ENCODE results near the gene FIGNL1.
"Not testable (repeated sequence)": the region's sequence is repeated elsewhere in the genome, so short reads cannot be mapped to it uniquely, and the experiment has no call there.

The FIGNL1 gene

GRCh38 chr7:50470250-50471163 lies 20.4 kb upstream of the FIGNL1 start:
- DNase-seq (ENCODE audit: low spot score) = no peak

- DNase-seq (ENCODE audit: low spot score) = no peak
These were observed 19.0 kb upstream of the FIGNL1 start for GRCh38 chr7:50469181-50469580.

- peak; percentile 76 for DNase-seq (ENCODE audit: low spot score)
These were observed 17.9 kb upstream of the FIGNL1 start for GRCh38 chr7:50467817-50468610.

DNA sequence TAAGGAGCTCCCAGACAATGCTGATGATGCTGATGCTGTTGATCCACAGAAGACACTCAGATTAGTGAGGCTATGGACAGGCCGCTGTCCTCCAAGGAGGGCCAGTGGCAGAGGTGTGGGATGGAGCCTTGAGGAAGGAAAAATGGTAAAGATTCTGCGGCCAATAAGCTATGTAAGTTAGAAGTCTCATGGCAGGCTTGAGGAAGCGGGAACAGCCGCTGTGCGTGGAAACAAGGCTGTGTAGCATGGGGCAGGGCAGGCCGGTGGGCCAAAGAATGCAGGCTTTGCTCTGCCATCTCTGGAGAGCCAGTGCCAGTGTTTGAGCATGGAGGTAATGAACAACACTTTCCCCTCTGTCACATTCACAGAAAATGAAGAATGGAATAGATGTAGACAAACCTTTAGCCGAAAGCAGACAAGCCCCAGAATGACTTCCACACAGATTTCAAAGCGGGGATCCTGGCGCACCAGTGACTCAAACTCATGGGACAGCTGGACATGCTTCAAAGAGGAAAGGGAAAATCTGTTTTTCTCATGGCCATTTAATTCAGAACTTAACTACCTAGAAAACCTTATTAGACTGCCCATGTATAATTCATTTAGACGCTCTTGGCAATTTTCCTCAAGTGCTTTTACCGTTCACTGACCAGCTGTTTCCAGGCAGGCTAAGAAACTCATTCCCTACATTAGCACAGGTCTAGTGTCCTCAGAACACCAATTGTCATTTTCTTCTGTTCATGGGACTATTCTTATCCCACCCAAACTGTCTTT lies 16.9 kb upstream of the FIGNL1 start:
- no peak for DNase-seq (ENCODE audit: low spot score)

DNA sequence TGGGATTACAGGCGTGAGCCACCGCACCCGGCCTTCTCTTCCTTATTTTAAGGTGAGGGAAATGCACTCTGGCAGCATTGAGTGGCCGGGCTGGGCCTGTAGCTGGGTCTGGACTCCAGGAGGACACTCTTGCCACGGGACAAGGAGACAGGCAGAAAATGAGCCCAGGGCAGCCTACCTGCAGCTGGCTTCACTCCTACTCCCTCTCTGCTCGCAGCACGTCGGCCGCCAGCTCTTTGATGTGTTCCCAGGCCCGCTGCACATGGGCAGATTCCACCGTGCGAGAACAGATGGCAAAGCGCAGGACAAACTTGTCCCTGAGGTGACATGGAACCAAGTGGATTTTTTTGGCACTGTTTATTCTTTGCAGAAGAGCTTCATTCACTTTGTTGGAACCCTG lies 12.9 kb upstream of the FIGNL1 start:
- no peak for DNase-seq (ENCODE audit: low spot score)

DNA sequence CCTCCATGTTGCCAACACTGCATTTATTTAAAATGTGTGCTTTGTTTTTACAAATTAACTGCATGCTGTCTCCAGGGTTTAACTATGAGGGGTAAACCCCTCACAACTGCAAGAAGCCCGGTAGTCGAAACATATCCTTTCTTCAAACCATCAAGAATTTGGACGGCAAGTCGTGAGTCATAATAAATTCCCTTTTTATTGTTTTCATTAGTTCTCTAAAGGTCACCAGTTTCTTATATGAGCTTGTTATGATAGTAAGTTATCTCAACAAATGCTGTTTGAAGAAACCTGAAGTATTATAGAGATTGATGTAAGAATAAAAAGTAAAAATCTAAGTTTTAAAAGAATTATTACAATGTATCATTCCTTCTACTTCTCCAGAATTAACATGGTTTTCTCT lies 12.2 kb upstream of the FIGNL1 start:
- no peak for DNase-seq (ENCODE audit: low spot score)

- DNase-seq (ENCODE audit: low spot score) = no peak
These were observed 11.5 kb upstream of the FIGNL1 start for GRCh38 chr7:50461695-50462094.

DNA sequence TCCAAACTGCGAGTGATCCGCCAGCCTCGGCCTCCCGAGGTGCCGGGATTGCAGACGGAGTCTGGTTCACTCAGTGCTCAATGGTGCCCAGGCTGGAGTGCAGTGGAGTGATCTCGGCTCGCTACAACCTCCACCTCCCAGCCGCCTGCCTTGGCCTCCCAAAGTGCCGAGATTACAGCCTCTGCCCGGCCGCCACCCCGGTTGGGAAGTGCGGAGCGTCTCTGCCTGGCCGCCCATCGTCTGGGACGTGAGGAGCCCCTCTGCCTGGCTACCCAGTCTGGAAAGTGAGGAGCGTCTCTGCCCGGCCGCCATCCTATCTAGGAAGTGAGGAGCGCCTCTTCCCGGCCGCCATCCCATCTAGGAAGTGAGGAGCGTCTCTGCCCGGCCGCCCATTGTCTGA lies 9.0 kb upstream of the FIGNL1 start:
- not testable (repeated sequence) for DNase-seq (ENCODE audit: low spot score)

GRCh38 chr7:50458651-50459050 lies 8.5 kb upstream of the FIGNL1 start:
- not testable (repeated sequence) for DNase-seq (ENCODE audit: low spot score)

- DNase-seq (ENCODE audit: low spot score) = no peak
These were observed 6.4 kb upstream of the FIGNL1 start for GRCh38 chr7:50456371-50457123.

- no peak for DNase-seq (ENCODE audit: low spot score)
These were observed 5.5 kb upstream of the FIGNL1 start for GRCh38 chr7:50455658-50456057.

DNA sequence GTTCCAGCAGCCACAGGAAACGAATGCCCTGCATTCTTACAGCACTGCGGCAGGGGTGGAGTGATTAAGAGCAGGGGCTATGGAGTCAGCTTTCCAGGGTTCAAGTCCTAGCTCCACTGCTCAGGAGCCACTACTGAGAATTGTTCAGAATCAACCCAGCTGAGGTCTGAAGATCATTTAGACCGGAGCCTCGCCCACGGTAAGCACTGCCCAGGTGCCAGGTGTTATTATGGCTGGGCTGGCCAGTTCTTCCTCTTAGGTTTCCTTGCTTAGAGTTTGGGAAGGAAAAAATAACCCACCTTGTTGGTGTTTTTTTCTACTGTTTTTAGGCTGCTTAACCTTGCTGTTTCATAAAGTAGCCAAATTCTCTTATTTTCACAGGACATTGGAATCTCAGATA lies 4.8 kb upstream of the FIGNL1 start:
- DNase-seq (ENCODE audit: low spot score) = no peak

DNA sequence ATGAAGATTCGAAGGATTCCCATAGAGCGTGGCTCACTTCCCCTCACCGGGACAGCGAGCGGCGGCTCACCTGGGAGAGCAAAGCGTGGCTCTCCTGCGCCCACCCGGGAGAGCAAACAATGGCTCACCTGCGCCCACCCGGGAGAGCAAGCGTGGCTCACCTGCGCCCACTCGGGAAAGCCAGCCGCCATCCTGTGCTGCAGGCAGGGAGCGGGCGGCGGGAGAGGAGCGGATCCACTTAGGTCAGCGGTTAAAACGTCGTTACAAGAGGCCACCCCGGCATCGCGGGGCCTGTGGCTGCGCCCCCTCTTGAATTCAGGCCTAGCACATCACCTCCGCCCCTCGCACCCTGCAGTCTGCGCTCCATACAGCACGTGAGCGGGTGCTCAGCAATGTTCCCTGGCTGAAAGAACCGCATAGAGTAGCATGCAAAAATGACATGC lies 461 bp upstream of the FIGNL1 start:
- no peak for DNase-seq (ENCODE audit: low spot score)

DNA sequence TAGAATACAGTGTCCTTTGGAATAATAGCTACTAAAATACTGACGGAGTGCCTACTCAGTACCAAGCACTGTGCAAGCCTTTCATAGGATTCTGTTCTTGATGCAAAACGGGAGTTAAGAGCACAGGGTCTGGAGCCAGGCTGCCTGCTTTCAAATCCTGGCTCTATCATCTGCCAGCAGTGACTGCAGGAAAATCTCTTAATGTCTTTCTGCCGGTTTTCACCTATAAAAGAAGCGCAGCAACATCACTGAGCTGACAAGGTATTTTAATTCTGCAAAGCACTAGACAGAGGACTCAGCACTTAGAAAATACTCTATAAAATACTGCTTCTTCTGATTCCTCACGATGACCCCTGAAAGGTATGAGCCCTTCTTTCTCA lies 659 bp downstream of the FIGNL1 start:
- no peak for DNase-seq (ENCODE audit: low spot score)

DNA sequence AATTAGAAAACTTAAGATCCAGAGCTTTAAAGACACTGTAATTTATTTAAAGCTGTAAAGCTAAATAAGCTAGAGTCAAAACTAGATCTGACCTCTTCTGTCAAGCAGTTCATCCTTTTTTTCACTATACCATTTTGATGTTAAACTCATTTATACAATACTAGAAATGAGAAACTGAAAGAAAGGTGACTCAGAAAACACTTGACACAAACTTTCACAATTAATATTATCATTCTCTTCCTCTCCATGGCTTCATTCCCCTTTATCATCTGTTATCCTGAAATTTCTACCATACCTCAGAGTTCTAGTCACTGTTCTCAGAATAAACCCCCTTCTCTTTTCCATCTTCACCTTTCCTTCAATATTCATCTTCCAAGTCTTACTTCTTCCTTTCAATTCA lies 1.3 kb downstream of the FIGNL1 start:
- DNase-seq (ENCODE audit: low spot score) = no peak

- no peak for DNase-seq (ENCODE audit: low spot score)
These were observed 3.6 kb downstream of the FIGNL1 start for GRCh38 chr7:50446542-50446960.

DNA sequence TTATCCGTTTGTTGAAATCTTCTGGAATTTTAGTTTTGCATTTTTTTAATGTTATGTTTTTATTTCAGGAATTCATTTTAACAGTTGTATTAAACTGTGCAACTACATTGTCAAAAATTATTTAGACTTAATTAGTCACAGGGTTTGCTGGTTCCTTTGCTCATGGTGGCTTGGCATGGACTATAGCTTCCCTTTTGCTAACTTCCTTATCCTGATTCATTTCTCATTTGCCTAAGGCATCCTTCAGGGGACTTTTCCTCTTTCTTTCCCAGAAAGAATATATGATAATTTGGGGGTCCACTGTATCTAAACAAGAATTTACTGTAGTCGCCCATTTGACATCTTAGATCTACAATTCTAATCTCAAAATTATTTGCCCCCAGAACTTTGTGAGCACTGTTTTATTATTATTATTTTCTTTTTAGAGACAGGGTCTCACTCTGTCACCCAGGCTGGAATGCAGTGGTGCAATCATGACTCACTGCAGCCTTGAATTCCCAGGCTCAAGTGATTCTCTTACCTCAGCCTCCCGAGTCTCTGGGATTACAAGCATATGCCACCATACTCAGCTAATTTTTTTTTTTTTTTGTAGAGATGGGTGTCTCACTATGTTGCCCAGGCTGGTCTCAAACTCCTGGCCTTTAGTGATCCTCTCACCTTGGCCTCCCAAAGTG lies 13.9 kb downstream of the FIGNL1 start:
- DNase-seq (ENCODE audit: low spot score) = no peak

DNA sequence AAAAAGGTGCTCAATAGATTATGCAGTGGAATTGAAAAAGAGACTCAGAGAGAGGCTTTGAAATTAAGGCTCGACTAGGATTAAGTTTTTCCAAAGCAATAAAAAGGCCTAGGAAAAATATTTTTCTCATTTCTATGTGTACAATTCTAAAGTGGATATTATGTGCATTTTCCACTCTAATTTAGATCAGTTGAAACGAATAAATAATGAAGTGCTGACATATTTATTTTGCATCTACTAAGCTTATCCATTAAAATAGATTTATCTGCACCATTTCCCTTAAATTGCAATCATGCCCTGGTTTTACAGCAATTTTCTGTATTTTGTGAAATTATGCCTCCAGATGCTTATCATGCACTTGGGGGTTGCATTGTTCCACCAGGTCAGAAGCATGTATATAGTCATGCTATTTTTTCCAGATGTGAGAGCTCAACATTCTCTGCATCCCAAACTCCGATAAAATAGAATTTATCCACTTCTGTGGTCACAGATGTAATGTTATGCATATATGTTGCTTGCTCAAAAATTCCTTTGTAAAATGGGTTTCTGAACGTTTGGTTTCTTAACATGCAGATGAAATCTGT lies 18.3 kb downstream of the FIGNL1 start:
- DNase-seq (ENCODE audit: low spot score) = no peak

- no peak for DNase-seq (ENCODE audit: low spot score)
These were observed 18.8 kb downstream of the FIGNL1 start for GRCh38 chr7:50431316-50431715.

- DNase-seq (ENCODE audit: low spot score) = no peak
These were observed 21.2 kb downstream of the FIGNL1 start for GRCh38 chr7:50428911-50429310.

DNA sequence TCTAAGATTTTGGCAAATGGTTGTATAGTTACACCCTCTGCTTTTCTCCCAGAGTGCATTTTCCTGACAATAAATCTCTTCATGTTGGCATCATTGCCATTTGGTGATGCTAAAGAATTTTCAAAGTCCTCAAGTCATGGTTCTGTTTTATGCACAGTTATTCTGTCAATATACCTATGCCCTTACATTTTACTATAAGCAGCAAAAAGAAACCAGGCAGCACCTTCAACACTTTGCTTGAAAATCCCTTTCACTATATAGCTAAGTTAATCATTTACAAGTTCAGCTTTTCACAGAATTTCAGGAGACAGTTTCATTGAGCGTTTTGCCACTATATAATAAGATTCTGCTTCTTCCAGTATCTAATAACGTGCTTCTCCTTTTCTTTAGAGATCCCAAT lies 22.6 kb downstream of the FIGNL1 start:
- DNase-seq (ENCODE audit: low spot score) = no peak

Data from left forelimb (tissue), 1 donor.